Measurements from ENCODE around the gene MACF1. TPM values are rescaled to one million over a fixed set of nuclear protein-coding genes. Genes with fewer than 3 reads are reported as not detected.

MACF1 gene
- total RNA-seq, 2 donors from 2014 or later: 154 to 355 TPM

DNA sequence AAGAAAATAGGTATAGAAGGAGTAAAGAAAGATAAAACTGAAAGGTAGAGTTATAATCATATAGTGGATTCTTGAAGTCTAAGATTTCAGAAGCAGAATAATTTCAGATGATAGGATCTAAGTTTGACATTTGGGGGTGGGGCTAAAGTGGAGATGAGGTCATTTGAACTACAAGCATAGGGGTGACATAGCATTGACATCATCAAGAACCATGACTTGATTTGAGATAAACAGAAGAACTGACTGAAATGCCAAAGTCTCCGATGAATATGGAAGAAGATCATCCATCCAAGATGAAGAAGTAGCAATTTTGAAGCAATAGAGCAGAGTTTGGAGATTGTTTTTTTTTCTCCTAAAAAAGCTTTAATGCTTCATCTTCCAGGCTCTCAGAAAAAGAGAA, 122.3 kb downstream of the MACF1 start:
- Histone ChIP-seq H3K4me1 (replicated peaks) (no peaks in the 10 kb centered on the region), H3K4me3 (no peak overlapping the region), H3K36me3 (peaks cover 0 to 6% of the 10 kb centered on the region in 2 donors), H3K27ac (peak overlapping the region in 1 of 2 donors; percentile 31), H3K27me3 (replicated peaks; ENCODE audit: insufficient read depth) (no peaks in the 10 kb centered on the region), H3K9me3 (no peaks in the 10 kb centered on the region)
- TF ChIP-seq, protein P1, sequence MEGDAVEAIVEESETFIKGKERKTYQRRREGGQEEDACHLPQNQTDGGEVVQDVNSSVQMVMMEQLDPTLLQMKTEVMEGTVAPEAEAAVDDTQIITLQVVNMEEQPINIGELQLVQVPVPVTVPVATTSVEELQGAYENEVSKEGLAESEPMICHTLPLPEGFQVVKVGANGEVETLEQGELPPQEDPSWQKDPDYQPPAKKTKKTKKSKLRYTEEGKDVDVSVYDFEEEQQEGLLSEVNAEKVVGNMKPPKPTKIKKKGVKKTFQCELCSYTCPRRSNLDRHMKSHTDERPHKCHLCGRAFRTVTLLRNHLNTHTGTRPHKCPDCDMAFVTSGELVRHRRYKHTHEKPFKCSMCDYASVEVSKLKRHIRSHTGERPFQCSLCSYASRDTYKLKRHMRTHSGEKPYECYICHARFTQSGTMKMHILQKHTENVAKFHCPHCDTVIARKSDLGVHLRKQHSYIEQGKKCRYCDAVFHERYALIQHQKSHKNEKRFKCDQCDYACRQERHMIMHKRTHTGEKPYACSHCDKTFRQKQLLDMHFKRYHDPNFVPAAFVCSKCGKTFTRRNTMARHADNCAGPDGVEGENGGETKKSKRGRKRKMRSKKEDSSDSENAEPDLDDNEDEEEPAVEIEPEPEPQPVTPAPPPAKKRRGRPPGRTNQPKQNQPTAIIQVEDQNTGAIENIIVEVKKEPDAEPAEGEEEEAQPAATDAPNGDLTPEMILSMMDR (IDR thresholded peaks at IDR 0.05): no peak
- no peak for TF ChIP-seq POLR2A (IDR thresholded peaks at IDR 0.05)
- TF ChIP-seq POLR2AphosphoS5 (IDR thresholded peaks at IDR 0.05): no peak
- DNase-seq (ENCODE audit: low spot score): no peak
- WGBS: 100% methylated on average over 1 of the region's 1 CpG
- intact Hi-C loops (cut with DNase I): loop anchor here (10.0 kb wide), 1 partner anchor 122 kb away; the partner anchor contains the start of gene MACF1

DNA sequence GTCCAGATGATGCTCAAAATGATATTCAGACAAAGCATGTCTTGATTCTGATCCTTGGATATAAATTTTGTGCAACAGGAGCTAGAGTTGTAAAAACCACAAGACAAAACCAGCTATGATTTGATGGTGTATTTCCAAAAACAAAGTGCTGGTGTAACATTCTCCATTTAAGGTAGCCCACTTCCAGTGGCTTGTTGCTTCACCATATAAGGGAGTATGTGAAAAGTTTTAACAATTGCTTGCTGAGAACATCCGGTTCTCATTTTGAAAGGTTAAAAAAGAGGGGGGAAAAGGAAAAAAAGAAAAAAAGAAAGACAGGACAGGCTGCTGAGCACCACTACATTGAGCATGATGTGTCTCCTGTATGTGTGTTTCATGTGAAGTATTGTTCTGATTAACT, 123.6 kb downstream of the MACF1 start:
- 47% methylated on average over 1 of the region's 1 CpG for WGBS
- H3K27ac ChIP-seq: peak overlapping the region; percentile 31 to 52
- intact Hi-C loops (cut with DNase I): loop anchor here (10.0 kb wide), 1 partner anchor 123 kb away; the partner anchor contains the start of gene MACF1

DNA sequence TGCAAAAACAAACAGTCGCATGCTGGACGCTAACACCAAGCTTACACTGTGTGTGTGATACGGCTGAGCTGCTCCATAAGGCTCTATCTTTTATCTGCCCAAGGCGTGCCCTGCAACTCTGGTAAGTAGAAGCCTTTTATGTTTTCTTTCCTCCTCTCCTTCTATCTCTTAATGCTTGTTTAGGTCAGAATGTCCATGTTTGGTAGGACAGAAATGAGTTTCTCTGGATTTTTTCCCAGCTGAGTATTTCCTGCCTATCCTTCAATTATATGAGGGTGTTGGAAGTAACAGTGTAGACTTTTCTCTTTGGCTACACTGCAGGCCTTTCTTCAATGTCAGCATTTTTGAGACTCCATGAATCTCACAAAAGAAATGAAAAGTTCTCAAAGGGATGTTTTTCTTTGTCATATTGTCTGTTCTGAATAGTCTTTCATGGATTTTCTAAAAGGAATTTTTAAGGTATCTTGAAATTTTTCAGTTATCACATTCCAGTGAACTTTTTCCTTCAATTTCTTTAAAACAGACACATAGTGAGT, 124.2 kb downstream of the MACF1 start:
- DNase-seq (ENCODE audit: low spot score): no peak
- H3K27me3 ChIP-seq (replicated peaks; ENCODE audit: insufficient read depth): no peaks in the 10 kb centered on the region
- H3K27ac ChIP-seq: peak overlapping the region; percentile 31 to 42
- TF ChIP-seq POLR2A (IDR thresholded peaks at IDR 0.05): no peak
- no peak overlapping the region for H3K4me3 ChIP-seq
- WGBS: 60% methylated on average over 4 of the region's 4 CpGs
- H3K9me3 ChIP-seq: no peaks in the 10 kb centered on the region
- intact Hi-C loops (cut with DNase I): loop anchor here (10.0 kb wide), 1 partner anchor 124 kb away; the partner anchor contains the start of gene MACF1
- peaks cover 0 to 4% of the 10 kb centered on the region in 2 donors for H3K36me3 ChIP-seq
- no peaks in the 10 kb centered on the region for H3K4me1 ChIP-seq (replicated peaks)

More for the DNA sequence above, 123.6 kb downstream of the MACF1 start:
- Histone ChIP-seq H3K4me1 (replicated peaks) (no peaks in the 10 kb centered on the region), H3K9me3 (no peaks in the 10 kb centered on the region), H3K4me3 (no peak overlapping the region), H3K27me3 (replicated peaks; ENCODE audit: insufficient read depth) (no peaks in the 10 kb centered on the region), H3K36me3 (peaks cover 0 to 5% of the 10 kb centered on the region in 2 donors)
- TF ChIP-seq POLR2A (IDR thresholded peaks at IDR 0.05): no peak
- TF ChIP-seq POLR2AphosphoS5 (IDR thresholded peaks at IDR 0.05): no peak
- TF ChIP-seq, protein P1 (IDR thresholded peaks at IDR 0.05): no peak
- DNase-seq (ENCODE audit: low spot score): no peak

DNA sequence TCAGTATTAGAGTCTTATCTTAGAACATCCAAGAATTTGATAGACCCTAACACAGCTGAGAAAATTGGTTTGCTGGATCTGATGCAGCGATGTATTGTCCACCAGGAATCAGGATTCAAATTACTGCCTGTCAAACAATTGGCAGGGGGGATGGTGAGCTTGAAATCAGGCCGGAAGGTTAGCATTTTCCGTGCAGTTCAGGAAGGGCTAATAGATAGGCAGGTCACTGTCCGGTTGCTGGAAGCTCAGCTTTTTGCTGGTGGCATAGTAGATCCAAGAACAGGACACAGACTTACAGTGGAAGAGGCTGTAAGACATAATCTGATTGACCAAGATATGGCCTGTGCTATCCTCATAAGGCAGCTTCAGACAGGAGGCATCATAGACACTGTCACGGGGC, 127.2 kb downstream of the MACF1 start:
- 92% methylated on average over 5 of the region's 5 CpGs for WGBS
- no peak for DNase-seq (ENCODE audit: low spot score)
- Histone ChIP-seq H3K27ac (no peak overlapping the region), H3K4me3 (no peak overlapping the region), H3K4me1 (replicated peaks) (no peaks in the 10 kb centered on the region), H3K9me3 (no peaks in the 10 kb centered on the region), H3K27me3 (replicated peaks; ENCODE audit: insufficient read depth) (no peaks in the 10 kb centered on the region), H3K36me3 (peaks cover 0 to 4% of the 10 kb centered on the region in 2 donors)
- TF ChIP-seq, protein P1 (IDR thresholded peaks at IDR 0.05): no peak
- TF ChIP-seq POLR2A (IDR thresholded peaks at IDR 0.05) (no peak), POLR2AphosphoS5 (IDR thresholded peaks at IDR 0.05) (no peak)
- intact Hi-C loops (cut with DNase I): no loop called here

DNA sequence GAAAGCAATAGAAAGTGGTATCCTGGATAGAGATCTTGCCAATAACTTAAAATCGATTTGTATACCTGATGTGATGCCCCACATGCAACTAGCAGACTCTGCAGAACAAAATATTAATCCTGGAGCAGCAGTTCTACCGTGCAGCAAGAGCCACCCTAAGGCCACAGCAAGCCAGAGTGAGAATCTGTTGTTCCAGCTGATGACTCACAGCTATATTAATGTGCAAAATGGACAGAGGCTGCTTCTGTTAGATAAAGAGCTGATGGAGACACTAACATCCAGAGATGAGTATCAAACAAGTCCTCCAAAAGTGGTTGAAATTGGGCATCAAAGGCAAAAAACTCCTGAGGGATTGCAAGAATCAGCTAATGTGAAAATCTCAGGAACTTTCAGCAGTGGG, 127.8 kb downstream of the MACF1 start:
- no peak overlapping the region for H3K27ac ChIP-seq
- intact Hi-C loops (cut with DNase I): no loop called here
- no peaks in the 10 kb centered on the region for H3K4me1 ChIP-seq (replicated peaks)
- WGBS: 64% methylated on average over 2 of the region's 2 CpGs
- DNase-seq (ENCODE audit: low spot score): no peak
- peaks cover 0 to 4% of the 10 kb centered on the region in 2 donors for H3K36me3 ChIP-seq
- no peaks in the 10 kb centered on the region for H3K27me3 ChIP-seq (replicated peaks; ENCODE audit: insufficient read depth)
- TF ChIP-seq, protein P1 (IDR thresholded peaks at IDR 0.05): no peak
- TF ChIP-seq POLR2AphosphoS5 (IDR thresholded peaks at IDR 0.05): no peak
- TF ChIP-seq POLR2A (IDR thresholded peaks at IDR 0.05): no peak
- no peak overlapping the region for H3K4me3 ChIP-seq
- no peaks in the 10 kb centered on the region for H3K9me3 ChIP-seq

Measured in prostate gland (tissue), 2 donors.